ENCODE data around the gene CDKAL1. TPM values are rescaled to one million over a fixed set of nuclear protein-coding genes. Genes with fewer than 3 reads are reported as not detected.
"Not testable (repeated sequence)": the region's sequence is repeated elsewhere in the genome, so short reads cannot be mapped to it uniquely, and the experiment has no call there.

The CDKAL1 gene
- polyA plus RNA-seq, 4 donors, result 18.7 to 20.2 (median 19.4) TPM

DNA sequence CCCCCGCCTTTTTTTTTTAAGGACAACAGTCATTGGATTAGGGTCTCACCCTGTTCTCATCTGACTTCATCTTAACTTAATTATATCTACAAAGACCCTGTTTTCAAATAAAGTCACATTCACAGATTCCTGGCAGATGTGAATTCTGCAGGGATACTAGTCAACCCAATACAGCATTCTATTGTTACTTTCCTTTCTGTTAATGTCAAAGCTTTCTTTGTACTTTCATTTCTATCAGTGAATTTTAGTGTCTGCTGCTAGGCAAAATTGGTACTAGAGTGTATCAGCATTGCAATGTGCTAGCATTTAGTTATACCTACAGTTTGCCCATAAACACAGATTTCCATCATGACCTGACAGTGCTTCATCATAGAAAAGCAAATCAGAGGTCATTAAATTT is 281.9 kb downstream of the CDKAL1 start:
- DNase-seq (ENCODE audit: low read depth in 4 of 4, low spot score in 3 of 4), result no peak

DNA sequence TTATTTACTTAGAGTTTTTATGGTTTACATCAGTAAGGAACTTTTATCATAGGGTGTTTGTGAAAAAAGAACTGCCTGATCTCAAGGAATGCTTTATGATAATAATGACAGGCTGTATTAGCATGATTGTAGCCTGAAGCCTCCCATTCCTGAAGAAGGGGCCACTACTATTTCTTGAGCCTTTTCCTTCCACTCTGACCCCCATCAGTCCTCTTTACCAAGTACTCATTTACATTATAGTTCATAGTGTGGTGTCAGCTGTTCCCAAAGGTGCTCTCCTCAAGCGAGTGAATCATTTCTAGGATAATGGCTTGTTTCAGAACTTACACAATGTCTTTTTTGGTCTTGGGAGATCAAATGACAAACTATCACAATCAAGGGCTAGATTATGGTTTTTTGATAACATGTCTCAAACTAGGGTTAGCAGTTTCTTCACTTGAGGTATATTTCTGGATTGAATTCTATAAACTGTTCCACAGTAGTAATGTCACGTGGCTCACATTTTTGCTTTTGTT is 283.6 kb downstream of the CDKAL1 start:
- no peak for DNase-seq (ENCODE audit: low read depth in 4 of 4, low spot score in 3 of 4)

DNA sequence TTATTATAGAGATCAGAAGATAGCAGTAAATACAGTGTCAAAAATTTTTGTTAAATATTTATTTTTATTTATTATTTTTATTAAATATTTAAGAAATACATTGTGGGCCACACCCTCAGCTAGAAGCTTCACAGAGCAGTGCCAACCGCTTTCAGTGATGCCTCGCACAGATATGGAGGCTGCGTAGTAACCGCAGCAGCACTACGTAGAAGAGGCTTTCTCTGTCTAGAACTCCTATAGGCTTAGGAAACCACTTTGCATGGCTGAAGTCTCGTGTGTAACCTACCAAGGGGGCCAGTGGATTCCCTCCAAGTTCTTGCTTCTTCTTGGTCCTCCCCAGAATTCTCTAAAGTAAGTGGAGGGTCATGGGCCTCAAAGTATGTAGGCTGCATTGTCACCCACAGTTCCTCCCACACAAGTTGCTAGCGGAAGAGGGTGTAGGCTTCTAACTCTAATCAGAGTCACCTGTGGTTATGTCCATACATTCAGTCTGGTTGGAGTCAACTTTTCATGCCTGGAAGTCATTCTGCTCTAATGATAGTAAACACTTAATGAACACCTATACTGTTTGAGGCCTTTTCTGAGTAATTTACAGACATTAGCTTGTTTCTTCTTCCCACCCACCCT is 285.6 kb downstream of the CDKAL1 start:
- no peak for DNase-seq (ENCODE audit: low read depth in 4 of 4, low spot score in 3 of 4)

DNA sequence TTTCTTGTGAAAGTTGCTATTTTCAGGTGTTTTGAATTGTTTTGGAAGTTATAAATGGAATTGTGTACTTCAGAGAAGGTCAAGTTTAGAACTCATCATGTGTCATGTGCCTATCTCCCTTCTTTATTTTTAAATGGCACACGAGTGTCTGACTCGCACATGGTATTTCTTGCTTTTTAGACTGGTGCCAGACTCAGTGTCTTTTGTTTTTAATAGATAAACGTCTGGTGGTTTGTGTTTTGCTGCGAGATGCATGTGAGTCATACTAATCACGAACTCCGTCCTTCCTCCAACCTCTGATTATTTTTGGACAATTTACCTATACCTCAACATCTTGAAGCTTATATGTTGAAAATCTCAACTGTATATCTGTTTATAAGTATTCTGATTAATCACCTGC is 292.1 kb downstream of the CDKAL1 start:
- no peak for DNase-seq (ENCODE audit: low read depth in 4 of 4, low spot score in 3 of 4)

DNA sequence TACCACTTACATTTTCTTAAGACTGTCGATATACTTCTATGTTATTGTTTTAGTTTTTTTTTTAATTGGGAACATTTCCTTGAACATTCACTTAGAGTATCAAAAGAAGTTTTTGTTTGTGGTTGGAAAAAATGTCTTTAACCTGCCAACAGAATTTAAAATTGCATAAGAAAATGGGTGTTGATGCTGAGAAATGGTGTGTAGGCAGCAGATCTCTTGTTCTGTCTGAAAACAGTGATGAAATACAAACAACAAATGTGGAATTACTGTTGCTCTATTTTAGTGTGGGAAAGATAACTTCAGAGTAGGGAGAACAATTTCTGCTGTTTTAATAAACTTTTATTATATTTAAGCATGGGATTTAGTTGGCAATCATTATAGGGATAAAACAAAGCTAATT is 293.5 kb downstream of the CDKAL1 start:
- no peak for DNase-seq (ENCODE audit: low read depth in 4 of 4, low spot score in 3 of 4)

DNA sequence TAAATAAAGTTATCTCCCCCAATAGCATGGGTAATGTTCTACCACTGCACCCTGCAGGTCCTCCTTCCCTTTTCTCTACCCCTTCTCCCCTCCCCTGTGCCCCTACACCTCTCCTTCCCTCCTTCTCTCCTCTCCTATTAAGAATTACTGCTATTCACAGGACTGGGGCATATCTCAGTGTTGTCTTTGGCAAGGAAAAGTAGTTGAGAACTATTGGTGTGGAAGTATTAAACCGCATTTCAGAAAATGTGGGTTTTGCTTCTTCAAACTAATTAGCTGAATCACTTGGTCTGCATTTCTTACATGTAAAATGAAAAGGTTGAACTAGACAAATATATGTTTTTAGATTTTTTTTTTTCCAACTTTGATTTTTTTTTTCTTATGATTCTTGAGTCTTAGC is 296.3 kb downstream of the CDKAL1 start:
- no peak for DNase-seq (ENCODE audit: low read depth in 4 of 4, low spot score in 3 of 4)

DNA sequence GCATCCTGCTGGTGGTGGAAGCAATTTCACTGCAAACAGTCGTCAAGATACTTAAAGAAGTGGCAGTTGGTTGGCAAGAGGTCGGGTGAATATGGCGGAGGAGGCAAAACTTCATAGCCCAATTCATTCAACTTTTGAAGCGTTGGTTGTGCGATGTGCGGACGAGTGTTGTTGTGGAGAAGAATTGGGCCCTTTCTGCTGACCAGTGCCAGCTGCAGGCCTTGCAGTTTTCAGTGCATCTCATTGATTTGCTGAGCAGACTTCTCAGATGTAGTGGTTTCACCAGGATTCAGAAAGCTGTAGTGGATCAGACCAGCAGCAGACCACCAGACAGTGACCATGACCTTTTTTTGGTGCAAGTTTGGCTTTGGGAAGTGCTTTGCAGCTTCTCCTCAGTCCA is 297.0 kb downstream of the CDKAL1 start:
- not testable (repeated sequence) for DNase-seq (ENCODE audit: low read depth in 4 of 4, low spot score in 3 of 4)

DNA sequence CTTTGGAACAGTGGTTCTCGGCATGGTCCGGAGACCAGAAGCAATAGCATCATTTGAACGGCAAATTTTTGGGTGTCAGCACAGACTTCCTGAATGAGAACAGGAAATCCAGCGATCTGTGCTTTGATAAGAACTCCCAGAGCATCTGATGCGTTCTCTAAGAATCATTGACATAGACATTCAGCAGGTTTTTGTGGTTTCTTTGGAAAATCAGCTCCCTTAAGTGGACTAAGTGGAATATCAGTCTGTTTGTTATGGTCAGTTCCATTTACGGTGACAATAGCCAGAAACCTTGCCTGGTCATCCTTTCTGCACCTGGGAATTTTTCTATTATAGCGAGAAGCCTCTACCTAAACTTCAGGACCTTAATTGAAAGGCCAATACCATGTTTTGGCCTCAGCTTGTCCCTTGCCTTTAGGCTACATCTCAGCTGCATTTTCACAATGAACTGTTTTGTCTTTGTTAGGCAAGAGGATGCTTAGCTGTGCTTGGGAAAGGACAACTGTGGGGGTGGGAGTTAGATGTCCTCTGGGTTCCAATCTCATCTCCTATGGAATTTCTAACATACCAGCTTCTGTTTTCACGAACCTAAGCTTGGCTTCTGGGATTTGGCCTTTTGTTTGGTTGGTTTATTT is 299.7 kb downstream of the CDKAL1 start:
- no peak for DNase-seq (ENCODE audit: low read depth in 4 of 4, low spot score in 3 of 4)

DNA sequence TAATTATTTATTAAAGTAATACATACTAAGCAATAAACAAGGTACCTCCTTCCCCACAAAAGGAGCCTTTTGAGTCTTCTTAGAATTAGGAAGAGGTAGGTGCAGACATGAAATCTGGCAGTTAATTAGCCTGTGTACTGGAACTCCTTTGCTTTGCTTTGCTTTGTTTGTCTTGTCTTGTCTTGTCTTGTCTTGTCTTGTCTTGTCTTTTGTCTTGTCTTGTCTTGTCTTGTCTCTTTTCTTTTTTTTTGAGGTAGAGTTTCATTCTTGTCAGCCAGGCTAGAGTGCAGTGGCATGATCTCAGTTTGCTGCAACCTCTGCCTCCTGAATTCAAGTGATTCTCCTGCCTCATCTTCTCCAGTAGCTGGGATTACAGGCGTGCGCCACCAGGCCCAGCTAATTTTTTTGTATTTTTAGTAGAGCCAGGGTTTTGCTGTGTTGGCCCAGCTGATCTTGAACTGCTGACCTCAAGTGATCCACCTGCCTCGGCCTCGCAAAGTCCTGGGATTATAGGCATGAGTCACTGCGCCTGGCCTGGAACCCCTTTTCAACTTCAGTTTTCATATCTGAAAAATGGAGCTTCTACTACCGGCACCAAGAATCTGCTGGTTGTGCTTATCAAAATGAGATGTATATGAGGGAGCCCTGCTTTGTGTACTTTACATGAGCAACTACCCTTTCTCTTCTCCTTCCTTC is 301.2 kb downstream of the CDKAL1 start:
- no peak for DNase-seq (ENCODE audit: low read depth in 4 of 4, low spot score in 3 of 4)

DNA sequence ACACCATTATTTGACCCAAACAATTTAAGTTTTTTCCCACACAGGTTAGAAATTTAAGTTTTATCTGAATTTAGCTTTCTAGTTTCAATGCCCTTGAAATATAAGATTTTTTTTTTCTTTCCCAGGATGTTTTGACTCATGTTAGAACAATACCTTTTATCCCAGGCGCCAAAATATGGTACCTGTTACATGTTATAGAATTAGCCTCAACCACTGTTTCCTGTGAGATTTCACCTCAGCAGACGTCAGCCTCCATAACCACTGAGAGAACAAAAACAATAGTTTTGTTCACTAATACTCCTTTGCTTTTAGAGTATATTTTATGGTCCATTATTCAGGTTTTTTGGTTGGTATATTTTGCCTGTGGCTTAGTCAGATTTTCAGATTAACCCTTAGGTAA is 302.9 kb downstream of the CDKAL1 start:
- DNase-seq (ENCODE audit: low read depth in 4 of 4, low spot score in 3 of 4), result no peak

DNA sequence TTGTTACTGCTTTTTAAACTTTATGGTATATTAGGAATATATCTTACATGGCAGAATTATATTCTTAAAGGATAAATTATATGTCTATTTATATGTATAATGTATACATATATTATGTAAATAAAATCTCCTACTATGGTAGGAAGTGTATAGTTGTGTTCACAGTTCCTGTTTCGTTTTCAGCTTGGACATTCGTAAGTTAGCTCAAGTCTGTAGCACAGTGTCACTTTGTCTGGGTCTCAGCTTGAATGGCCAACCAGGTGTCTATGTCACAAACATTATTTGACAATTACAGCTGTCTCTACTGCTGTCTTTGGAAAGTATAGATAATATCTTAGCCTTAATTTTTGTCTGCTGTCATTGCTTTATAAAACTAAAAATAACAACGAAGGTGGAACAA is 303.9 kb downstream of the CDKAL1 start:
- no peak for DNase-seq (ENCODE audit: low read depth in 4 of 4, low spot score in 3 of 4)

DNA sequence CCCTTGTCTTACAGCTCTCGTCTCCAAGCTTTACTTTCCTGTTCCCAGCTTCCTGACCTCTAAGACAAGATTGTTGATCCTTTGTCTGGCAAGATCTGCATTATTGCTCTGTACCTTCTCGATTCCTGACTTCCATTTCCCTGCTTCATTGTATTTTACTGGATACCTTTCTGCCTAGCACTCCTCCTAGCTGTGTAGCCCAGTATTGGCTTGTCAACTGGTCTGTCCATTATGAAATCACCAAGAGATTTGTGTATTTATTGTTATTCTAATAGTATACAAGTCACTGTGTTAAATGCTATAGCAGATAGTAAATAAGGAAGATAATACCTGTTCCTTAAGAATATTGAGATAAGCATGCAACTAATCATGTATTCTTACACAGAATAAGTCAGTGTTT is 305.4 kb downstream of the CDKAL1 start:
- no peak for DNase-seq (ENCODE audit: low read depth in 4 of 4, low spot score in 3 of 4)

DNA sequence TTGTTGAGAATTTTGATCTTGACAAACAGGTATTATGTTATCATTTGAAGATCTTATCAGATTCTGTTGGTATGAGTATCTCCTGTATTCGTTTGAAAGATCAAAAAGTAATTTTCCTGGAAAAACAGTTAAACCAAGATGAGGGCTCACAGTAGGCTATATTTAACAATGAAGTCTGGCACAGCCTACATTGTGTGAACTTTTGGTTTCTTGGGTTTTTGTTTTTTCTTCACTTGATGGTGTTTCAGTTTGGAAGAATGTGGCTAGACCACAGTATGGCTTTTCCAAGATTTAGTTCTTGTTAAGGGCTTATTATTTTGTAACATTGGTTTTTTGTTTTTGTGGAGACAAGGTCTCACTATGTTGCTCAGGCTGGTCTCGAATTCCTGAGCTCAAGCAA is 306.4 kb downstream of the CDKAL1 start:
- DNase-seq (ENCODE audit: low read depth in 4 of 4, low spot score in 3 of 4), result no peak

DNA sequence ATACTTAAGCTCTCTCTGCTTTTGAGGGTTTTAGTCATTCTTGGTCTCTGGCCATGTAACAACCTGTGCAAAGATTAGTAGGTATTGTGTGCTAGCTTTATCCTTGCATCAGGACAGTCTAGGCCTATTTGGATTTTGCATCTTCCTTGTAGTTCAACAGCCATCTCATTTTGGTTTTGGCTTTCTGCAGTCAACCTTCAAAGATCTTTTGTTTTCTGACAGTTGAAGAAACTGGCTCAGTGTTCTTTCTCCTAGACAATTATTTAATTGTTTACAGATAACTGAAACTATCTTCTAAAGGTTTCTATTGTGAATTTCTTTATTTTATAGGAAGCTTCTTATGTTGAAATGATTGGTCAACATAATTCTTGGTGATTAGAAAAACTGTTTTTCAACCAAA is 307.5 kb downstream of the CDKAL1 start:
- no peak for DNase-seq (ENCODE audit: low read depth in 4 of 4, low spot score in 3 of 4)

DNA sequence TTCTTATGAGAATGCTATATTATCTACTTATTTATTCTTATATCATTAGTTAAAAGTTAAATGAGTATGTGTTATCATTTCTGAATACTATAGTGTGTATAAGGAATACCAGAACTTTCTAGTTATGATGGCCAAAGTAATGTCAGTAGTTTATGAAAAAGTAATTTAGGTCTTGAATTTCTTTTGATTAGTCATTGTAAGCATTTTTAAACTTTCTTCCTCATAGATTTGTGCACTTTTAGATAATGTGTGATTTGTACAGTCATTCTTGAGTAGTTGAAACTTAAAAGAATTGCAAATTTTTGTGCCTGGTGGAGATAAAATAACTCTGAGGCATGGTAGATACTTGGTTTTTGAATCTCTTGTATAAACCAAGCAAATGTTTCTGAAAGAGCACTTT is 311.3 kb downstream of the CDKAL1 start:
- no peak for DNase-seq (ENCODE audit: low read depth in 4 of 4, low spot score in 3 of 4)

DNA sequence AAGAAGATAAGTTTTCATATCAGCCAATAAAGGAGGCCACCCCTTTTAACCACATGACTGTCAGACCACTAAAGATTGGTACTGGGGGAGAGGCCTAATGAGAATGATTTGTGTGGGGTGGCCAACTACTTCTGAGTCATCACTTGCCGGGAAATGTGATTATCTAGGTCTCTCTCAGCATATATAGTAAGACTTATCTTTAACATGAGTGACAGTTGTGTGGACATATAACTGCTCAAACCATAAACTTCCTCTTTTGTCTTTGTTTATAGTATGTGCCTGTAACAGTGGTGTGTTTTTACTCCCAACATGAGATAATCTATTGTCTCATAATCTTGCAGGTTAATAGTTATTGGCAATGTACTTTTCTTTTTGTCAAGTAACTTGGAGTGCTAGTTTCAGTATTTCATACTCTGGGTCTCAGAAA is 312.4 kb downstream of the CDKAL1 start:
- no peak for DNase-seq (ENCODE audit: low read depth in 4 of 4, low spot score in 3 of 4)

DNA sequence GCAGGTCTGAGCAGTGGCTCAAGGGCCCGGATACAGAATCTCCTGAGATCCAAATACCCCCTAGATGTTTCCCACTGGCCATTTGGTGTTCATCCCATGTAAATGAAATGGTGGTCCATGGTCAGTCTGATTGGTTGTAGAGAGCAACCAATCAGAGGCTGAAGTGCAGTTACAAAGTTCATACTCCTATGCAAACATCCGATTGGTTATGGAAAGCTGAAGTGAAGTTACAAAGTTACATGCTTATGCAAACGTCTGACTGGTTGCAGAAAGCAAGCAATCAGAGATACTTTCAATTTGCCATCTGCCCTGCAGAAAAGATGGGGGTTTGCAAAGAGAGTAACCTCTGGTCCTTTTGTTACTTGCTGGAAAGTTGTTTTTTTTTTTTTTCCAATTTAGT is 313.6 kb downstream of the CDKAL1 start:
- DNase-seq (ENCODE audit: low read depth in 4 of 4, low spot score in 3 of 4), result no peak

DNA sequence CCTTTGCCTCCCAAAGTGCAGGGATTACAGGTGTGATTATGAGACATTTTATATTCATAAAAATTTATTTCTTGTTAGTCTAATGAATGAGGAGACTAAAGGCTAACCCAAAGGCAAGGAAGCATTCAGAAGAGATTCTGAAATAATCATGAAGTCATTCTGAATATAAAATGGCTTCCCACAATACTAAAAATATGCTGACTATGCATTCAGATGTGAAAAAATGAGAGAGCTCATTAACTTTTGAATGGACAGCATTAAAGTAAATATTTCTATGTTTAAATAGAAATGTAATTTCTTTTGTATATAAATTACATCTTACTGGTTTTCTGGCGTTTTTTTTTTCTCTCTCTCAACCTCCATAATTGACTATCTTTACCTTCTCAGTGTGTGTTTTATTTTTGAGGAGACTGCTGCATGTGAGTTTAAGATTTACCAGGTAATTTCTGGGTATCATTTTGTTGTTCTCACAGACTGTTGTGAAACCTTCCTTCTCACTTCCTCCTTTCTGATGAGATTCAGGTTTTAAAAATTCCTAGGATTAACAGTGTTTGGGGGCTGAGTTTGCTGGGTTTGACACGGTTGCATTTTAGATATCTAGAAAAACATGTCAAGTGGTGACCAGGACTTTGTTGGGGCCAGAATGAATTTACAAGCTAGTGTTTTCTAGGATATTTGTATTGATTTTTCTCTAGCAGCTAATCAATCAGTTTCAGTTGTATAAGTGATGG is 316.6 kb downstream of the CDKAL1 start:
- no peak for DNase-seq (ENCODE audit: low read depth in 4 of 4, low spot score in 3 of 4)

DNA sequence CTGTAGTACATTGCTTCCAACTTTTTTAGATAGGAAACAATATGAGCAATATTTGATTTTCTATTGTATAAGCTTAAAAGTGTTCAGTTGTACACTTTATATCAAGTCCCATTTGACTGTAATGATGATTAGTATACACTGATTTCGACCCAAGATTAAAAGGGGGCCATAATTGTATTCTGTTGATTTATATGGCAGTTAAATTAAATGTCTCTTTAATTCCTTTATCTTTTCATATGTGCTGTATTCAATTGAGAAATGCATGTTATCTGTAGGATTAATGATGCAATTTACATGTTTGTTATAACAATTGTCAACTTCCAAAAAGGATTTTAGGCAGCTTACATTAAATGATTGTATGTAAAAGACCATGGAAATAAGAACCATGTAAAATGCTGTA is 317.5 kb downstream of the CDKAL1 start:
- DNase-seq (ENCODE audit: low read depth in 4 of 4, low spot score in 3 of 4), result no peak

DNA sequence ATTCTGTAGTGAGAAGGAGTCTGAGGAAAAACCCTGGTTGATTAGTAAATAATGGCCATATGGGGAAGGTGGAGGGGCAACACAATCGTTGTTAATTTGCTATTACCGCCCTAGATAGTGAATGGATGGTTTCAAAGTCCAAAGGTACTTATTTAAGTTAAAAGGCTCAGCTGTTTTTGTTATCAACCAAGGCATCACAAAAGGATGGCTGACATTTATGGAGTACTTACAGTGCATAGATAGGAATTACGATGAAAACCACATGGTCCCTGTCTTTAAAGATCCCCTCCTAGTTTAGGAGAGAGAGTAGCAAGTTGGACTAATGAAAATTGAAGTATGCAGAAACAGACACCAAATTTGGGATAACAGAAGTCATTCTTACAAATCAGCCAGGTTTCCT is 319.6 kb downstream of the CDKAL1 start:
- DNase-seq (ENCODE audit: low read depth in 4 of 4, low spot score in 3 of 4), result no peak

DNA sequence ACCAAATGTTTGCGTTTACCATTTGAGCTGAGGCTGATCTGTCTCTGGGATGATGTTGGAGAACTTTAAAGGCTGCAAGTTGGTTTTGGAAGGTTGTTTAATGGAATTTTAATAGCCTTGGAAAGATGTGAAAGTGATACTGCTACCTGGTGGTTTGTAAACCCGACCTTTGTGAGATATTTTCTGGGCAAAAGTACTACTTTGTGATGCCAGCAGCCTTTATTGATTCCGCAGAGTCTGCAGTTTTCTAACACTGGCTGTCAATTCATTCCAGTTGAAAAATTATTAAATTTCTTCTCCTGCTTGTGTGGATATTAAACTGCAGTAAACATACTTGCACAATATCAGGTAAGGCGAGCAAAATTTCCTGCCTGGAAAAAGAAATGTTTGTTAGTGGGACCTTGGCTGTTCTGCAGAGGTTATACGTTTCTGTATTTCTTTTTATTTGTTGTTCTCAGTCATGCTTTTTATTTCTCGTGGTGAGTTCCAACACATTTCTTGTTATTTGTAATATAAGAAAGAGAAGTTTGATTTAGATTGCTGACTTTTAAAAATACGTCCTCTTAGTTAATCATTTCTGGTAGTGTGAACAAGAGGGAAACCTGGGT is 322.5 kb downstream of the CDKAL1 start:
- no peak for DNase-seq (ENCODE audit: low read depth in 4 of 4, low spot score in 3 of 4)

Measured in right renal pelvis (tissue), 4 donors.